MM.1S (cell line): ENCODE measurements around the gene CYTH1.

Source experiments
- DNase-seq: peaks from one replicate; pipeline ENCODE4 v3.0.0-alpha.2; 2015
- H2AFZ ChIP-seq: fragments of 300-600 bp; sonication (generic); 2 replicates; pipeline ENCODE4 v1.6.0; 2016; ENCODE audit warnings: antibody characterized with exemption, low read length
- H3F3A ChIP-seq: fragments of 300-600 bp; sonication (generic); 2 replicates; pipeline ENCODE4 v1.6.1; 2016; ENCODE audit warnings: mild to moderate bottlenecking, antibody characterized with exemption, low read length, moderate library complexity, mixed read lengths; ENCODE audit not compliant: insufficient read depth
- H3K27ac ChIP-seq: fragments of 300-600 bp; sonication (generic); 2 replicates; pipeline ENCODE4 v1.5.1; 2016; ENCODE audit warnings: mild to moderate bottlenecking, low read length
- H3K27me3 ChIP-seq: fragments of 300-600 bp; sonication (generic); replicated peaks from 2 replicates; pipeline ENCODE4 v1.6.0; 2016; ENCODE audit warnings: low read length; ENCODE audit not compliant: insufficient read depth
- H3K36me3 ChIP-seq: fragments of 300-600 bp; sonication (generic); replicated peaks from 2 replicates; pipeline ENCODE4 v1.6.1; 2016; ENCODE audit warnings: mild to moderate bottlenecking, low read length, mixed read lengths; ENCODE audit not compliant: insufficient read depth
- H3K4me1 ChIP-seq: fragments of 300-600 bp; sonication (generic); 2 replicates; pipeline ENCODE4 v1.6.1; 2016; ENCODE audit warnings: low read length, mixed read lengths
- H3K4me2 ChIP-seq: fragments of 300-600 bp; sonication (generic); 2 replicates; pipeline ENCODE4 v1.6.0; 2016; ENCODE audit warnings: low read depth, low read length
- H3K4me3 ChIP-seq: fragments of 300-600 bp; sonication (generic); 2 replicates; pipeline ENCODE4 v1.5.1; 2016; ENCODE audit warnings: low read length, mixed read lengths
- H3K79me2 ChIP-seq: fragments of 300-600 bp; sonication (generic); 2 replicates; pipeline ENCODE4 v1.6.1; 2016; ENCODE audit warnings: mixed run types, low read length, mixed read lengths
- H3K9ac ChIP-seq: fragments of 300-600 bp; sonication (generic); 2 replicates; pipeline ENCODE4 v1.6.1; 2016; ENCODE audit warnings: low read length, mixed read lengths
- H3K9me2 ChIP-seq: fragments of 300-600 bp; sonication (generic); replicated peaks from 2 replicates; pipeline ENCODE4 v1.6.1; 2016; ENCODE audit warnings: mild to moderate bottlenecking, low read length, mixed read lengths; ENCODE audit not compliant: insufficient read depth
- H3K9me3 ChIP-seq: fragments of 300-600 bp; sonication (generic); replicated peaks from 2 replicates; pipeline ENCODE4 v1.6.1; 2016; ENCODE audit warnings: mild to moderate bottlenecking, low read length, mixed read lengths; ENCODE audit not compliant: insufficient read depth
- H4K20me1 ChIP-seq: fragments of 300-600 bp; sonication (generic); 2 replicates; pipeline ENCODE4 v1.6.1; 2016; ENCODE audit warnings: mild to moderate bottlenecking, low read length, moderate library complexity, mixed read lengths; ENCODE audit not compliant: insufficient read depth
- CTCF ChIP-seq: fragments of 300-600 bp; sonication (generic); IDR thresholded peaks from 2 replicates; pipeline ENCODE4 v1.5.1; 2016; ENCODE audit warnings: antibody characterized with exemption, low read length, mixed read lengths
- EZH2 ChIP-seq: fragments of 300-600 bp; sonication (generic); optimal IDR thresholded peaks from 2 replicates; pipeline ENCODE3; 2017; ENCODE audit warnings: low read depth, mild to moderate bottlenecking, antibody characterized with exemption, low read length, mixed read lengths
- EZH2phosphoT487 ChIP-seq: fragments of 300-600 bp; sonication (generic); IDR thresholded peaks from 2 replicates; pipeline ENCODE4 v1.6.1; 2018; ENCODE audit warnings: antibody characterized with exemption, low read length

The CYTH1 gene

GRCh38 chr17:78665952-78666920 lies 115.8 kb downstream of the CYTH1 start:
- Histone ChIP-seq H3K4me2 (no peak overlapping the region), H3K4me3 (no peak overlapping the region), H2AFZ (no peak overlapping the region), H3K27me3 (no peaks in the 10 kb centered on the region), H3K9ac (no peak overlapping the region), H3F3A (no peaks in the 10 kb centered on the region), H3K9me2 (no peaks in the 10 kb centered on the region), H3K79me2 (no peaks in the 10 kb centered on the region), H4K20me1 (no peaks in the 10 kb centered on the region; the same call in 1 of the 2 replicates), H3K4me1 (no peaks in the 10 kb centered on the region), H3K36me3 (no peaks in the 10 kb centered on the region), H3K9me3 (no peaks in the 10 kb centered on the region), H3K27ac (no peak overlapping the region)
- no peak for TF ChIP-seq EZH2phosphoT487
- TF ChIP-seq CTCF: no peak
- no peak for TF ChIP-seq EZH2
- no peak for DNase-seq

GRCh38 chr17:78665387-78665951 lies 116.6 kb downstream of the CYTH1 start:
- Histone ChIP-seq H3K4me1 (no peaks in the 10 kb centered on the region), H3K9me3 (no peaks in the 10 kb centered on the region), H3K27me3 (no peaks in the 10 kb centered on the region), H3K27ac (no peak overlapping the region), H2AFZ (no peak overlapping the region), H3K9ac (no peak overlapping the region), H3K4me2 (no peak overlapping the region), H4K20me1 (no peaks in the 10 kb centered on the region; the same call in 1 of the 2 replicates), H3K79me2 (no peaks in the 10 kb centered on the region), H3K36me3 (no peaks in the 10 kb centered on the region), H3K4me3 (no peak overlapping the region), H3F3A (no peaks in the 10 kb centered on the region), H3K9me2 (no peaks in the 10 kb centered on the region)
- no peak for DNase-seq
- TF ChIP-seq CTCF (no peak), EZH2 (no peak), EZH2phosphoT487 (no peak)

GRCh38 chr17:78664476-78665386 lies 117.3 kb downstream of the CYTH1 start:
- Histone ChIP-seq H3K36me3 (no peaks in the 10 kb centered on the region), H3K27me3 (no peaks in the 10 kb centered on the region), H2AFZ (no peak overlapping the region), H3K9me2 (no peaks in the 10 kb centered on the region), H3K4me2 (no peak overlapping the region), H3K9me3 (no peaks in the 10 kb centered on the region), H3K9ac (no peak overlapping the region), H3K4me1 (no peaks in the 10 kb centered on the region), H4K20me1 (no peaks in the 10 kb centered on the region; the same call in 1 of the 2 replicates), H3K79me2 (no peaks in the 10 kb centered on the region), H3K4me3 (no peak overlapping the region), H3K27ac (no peak overlapping the region), H3F3A (no peaks in the 10 kb centered on the region)
- TF ChIP-seq EZH2: no peak
- DNase-seq: no peak
